K562 treated with DMSO at 1 percent for 12 hours (cell line): ENCODE results near the gene C2CD4A. TPM values are rescaled to one million over a fixed set of nuclear protein-coding genes. Genes with fewer than 3 reads are reported as not detected.

Experiments
- total RNA-seq: library from RNA; unstranded; fragments of 300-600 nt; gene quantifications from 2 replicates; pipeline ENCODE4 v1.2.3, GENCODE V29; 2022; ENCODE audit not compliant: insufficient read depth

The C2CD4A gene
- not detected in 2 replicates for total RNA-seq

GRCh38 chr15:62066663-62067447 is at the start of gene C2CD4A:
Gene C2CD4A (plus strand): TSS chr15:62066977. CDS start chr15:62067614, 637 bp downstream.

GRCh38 chr15:62060113-62060895 is 6.5 kb upstream of the C2CD4A start, which contains the start of gene VPS13C:
Gene VPS13C (minus strand): TSS chr15:62060447. CDS start chr15:62060374, 73 bp downstream.

Other genes with a start within 250 kb of the C2CD4A start
- gene VPS13C, start 6.5 kb upstream of the C2CD4A start, total RNA-seq = 5.7 and 19.1 TPM in 2 replicates
- 0.58 and 0.75 TPM in 2 replicates for gene C2CD4B, start 98.3 kb downstream of the C2CD4A start, total RNA-seq